HG03097 (cell line): Measurements from ENCODE around the gene JAZF1.

Experiments used
- ATAC-seq: cut with Tn5 transposase; IDR thresholded peaks from one replicate; pipeline ENCODE4 v1.9.1; 2021; ENCODE audit not compliant: unreplicated experiment, low FRiP score

JAZF1 gene

DNA sequence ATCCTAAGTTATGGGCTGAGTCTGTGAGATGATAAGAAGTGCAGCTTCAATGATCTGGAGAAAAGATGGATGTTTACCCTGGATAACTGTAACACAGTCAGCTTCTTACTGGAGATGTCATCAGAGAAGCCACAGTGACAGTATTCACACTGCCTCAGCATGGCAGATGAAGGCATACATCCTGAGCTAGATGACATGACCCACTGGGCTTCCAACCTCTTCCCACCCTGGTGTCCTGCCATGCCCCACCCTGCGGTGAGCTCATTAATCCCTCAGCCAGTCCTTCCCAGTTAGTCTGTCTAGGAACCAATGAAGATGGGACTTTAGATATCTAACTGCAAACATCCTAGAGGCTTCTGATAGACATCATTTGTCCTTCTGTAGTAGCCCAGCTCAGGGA is 226.8 kb downstream of the JAZF1 start:
- ATAC-seq: no peak

DNA sequence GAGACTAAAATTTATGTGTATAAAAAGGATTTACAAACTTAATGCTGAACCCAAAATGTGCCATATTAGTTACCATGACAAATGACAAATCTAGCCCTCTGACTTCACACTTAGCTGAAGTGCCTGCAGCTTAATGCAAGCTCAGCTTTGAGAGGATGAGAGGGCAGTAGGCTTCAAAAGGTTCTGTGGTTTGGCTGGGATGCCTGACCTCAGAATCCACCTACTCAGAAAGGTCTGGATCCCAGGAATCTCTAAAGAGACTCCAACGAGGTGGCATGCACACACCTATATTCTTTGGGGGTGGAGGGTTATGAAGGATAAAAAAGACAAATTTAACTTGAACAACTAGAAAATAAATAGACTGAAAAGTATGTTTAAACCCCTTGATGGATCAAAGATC is 227.2 kb downstream of the JAZF1 start:
- ATAC-seq: no peak

DNA sequence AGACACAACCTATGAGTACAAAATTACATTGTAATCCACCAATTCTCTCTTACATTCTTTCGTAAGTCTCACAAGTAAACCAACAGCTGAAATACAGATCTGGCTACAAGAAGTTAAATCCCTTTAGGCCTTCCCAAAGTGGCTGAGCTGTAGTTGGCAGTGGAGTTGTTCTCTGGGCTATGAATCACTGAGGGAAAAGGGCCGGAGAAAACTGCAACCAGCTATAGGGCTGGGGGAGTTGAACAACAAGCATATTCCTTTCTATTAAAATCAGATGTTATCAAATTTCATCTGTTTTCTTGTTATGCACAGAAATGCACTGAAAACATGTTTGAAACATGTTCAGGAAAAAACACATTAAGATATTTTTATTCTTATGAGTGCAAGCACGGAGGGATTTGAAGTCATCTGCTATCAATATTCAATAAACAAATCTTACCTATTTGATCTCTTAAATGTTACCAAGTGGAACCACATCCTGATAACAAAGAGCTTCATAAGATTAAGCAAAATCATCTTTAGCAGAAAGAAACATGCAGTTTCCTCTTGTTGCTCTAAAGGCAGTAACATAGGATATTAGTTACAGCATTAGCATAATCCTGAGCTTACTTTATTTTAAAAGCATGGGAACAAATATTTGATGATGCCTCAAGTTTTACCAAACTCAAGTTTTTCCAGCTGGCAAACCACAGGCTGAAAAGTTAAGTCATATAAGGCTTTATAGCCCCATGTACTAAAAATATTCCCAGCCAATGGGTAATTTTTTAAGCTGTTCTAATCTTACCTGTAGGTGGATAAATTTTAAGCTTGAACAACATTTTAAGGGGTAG is 227.9 kb downstream of the JAZF1 start:
- ATAC-seq: no peak

DNA sequence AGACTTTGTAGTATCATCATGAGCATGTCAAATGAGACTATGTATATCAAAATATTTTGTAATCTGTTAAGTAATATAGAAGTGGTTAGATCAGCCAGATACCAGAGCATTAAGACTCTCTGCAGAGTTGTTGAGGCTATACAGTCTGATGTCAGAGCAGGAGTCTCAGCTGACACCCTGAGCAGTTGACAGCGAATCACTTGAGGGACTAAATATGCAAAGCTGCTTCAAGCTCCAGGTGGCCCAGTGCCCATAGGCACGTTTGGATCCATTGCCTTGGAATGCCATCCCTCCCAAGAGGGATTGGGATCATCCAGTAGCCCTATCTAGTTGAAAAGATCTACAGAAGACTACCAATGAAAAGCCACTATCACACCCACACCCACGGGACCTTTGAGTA is 230.5 kb downstream of the JAZF1 start:
- ATAC-seq: no peak

DNA sequence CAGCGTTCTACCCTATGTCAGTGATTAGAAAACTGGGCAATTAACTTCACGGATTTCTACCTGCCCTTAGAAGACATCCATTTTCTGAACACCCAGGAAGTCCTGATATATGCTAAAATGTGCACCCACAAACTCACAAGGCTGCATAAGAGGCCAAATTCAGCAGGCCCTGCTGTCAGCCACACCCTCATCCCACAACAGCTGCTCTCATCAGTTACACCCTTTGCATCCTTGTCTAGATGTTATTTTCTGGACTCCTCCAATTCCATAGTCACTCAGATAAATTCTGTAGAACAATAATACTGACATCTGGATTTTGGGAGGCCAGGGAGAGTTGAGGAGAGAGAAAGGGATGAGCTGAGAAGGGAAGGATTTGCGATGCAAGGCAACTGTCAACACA is 231.7 kb downstream of the JAZF1 start:
- ATAC-seq: no peak

DNA sequence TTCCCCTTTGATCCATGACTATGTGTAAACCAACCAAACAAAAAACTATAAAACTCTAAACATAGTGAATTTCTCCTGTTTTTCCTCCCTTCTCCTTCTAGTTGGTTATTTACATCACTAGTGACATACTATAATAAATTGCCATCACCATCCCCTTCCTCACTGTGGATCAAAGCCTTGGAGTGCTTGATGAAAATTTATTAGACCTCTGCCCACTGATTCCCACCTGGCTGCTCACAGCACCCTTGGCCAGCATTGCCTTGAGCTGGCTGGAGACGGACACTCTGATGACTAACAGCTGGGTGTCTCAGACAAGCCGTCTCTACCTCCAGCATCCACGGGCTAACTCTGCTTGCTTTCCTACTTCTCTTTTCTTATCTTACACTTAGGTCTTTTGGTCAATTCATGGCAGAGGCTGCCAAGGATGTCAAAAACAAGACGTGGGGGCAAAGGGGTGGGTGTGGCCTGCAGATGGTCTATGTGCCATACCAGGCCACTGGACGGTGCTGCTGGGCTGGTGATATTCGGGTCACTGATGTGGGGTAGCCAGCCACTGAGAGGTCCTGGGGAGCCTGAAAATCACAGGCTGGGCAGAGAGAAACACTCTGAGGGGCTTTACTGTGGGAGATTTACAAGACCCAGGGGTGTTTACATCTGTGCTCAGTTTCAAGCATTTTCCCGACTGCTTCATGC is 232.9 kb downstream of the JAZF1 start:
- no peak for ATAC-seq

DNA sequence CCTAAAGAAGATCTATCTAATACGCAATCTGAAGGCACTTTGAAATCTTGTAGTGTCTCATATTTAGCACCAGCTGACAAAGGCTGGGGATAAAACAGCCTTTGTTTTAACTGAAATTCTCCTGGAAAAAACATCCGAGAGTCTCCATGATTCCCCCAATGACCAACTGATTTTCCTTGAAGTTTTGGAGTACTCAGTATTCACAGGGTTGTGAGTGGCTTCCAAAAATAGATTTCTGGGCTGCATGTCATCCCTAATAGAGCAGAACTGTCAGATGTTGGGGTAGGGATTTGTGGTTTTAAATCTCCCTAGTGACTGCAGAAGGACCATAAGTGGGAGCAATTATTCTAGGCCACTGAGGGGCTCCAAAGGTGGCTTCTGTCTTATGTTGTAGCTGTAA is 234.2 kb downstream of the JAZF1 start:
- ATAC-seq: no peak

DNA sequence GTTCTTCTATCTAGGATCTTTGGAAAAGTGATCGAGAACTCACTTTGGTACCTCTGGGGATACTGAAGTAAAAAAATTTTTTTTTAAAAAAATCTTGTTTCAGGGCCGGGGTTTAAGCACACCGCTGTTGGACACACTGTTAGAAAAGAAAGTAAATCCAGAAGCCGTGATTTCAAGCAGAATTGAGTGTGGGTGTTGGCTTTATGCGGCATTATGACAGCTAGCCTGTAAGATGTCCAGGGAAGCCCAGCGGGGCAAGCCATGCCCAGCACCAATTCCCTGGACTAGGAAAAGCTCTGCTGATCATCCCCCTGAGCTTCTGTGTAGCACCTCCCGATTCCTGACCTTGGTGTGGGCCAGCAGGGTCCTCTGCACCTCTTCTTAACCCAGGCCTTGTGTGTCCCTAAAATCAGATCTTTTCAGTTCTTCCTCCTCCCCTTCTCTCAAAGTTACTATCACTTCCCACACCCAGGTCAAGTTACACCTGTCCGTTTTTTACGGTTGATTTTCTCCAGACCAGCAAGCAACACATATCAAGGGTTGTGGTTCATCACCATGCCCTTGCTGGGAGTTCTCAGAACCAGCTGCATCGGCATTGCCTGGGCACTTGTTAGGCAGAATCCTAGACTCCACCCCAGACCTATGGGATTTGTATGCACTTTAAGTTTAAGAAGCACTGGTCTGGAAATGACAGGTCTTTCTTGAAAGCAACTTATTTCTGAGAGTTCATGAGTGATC is 235.4 kb downstream of the JAZF1 start:
- no peak for ATAC-seq

DNA sequence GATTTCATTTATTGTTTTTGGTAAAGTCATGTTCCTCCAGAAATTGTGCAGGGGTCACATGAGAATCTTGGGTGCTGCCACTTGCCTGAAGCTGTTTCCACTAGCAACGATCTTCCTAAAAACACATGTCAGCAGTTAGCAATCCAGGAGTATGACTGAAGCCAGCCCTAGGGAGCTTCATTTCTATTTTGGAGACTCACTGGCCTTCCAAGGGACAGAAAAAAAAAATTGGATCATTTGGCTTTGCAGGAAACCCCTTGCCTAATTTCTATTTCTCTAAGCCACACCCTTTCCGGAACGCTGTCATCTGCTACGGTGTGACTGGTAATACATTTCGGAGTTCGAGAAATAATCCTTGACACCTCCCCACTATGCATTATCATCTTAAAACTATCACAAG is 236.0 kb downstream of the JAZF1 start:
- no peak for ATAC-seq

DNA sequence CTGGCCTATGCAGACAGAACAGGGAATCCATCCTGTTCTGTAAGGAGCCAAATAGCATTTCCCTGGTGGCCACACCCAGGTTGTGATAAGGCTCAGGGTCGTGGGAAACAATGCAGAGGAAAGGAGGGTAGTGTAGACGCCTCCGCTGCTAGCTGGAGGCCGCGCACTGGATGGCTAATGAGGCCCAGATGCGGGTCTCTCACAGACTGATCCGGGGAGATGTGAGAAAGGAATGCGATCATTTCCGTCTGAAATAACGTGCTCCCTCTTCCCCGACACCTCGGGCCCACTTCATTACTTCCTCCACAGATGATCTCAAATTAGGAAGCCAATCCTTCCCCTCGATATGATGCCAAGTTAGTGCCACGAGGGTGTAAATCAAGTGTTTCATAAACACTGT is 237.4 kb downstream of the JAZF1 start:
- no peak for ATAC-seq

DNA sequence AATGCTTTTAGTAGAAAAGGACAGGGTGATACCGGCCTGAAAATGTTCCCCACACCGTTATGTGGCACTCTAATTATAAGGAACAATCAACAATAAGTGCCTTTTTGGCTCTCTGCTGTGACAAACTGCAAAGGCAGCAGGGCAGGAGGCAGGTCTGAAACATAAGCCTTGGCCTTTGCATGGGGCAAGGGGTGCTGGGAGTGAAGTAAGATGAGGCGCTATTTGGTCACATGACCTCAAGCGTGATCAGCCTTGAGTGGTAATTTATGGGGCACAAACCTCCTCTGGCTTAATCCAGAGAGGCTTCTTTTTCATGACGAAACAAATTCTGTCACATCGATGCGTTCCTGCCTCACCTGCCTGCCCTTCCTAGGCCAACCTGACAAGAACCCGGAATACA is 237.9 kb downstream of the JAZF1 start:
- no peak for ATAC-seq

DNA sequence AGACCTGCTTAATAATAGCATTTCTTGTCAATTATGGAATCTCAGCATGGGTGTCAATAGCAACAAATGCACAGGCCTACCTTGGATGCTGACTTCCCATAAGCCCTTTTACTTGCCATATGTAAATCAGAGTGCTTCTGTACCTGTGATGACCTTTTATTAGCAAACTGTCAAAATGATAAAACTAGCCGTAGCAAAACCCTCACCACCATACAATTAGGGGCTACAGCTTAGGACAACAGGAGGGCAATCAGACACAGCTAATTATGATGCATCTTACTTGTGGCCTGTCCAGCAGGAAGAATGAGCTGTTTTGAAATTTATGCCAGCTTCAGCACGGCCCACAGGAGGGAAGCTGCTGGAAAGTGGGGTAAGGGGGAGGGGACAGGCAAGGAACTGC is 239.1 kb downstream of the JAZF1 start:
- ATAC-seq: no peak

DNA sequence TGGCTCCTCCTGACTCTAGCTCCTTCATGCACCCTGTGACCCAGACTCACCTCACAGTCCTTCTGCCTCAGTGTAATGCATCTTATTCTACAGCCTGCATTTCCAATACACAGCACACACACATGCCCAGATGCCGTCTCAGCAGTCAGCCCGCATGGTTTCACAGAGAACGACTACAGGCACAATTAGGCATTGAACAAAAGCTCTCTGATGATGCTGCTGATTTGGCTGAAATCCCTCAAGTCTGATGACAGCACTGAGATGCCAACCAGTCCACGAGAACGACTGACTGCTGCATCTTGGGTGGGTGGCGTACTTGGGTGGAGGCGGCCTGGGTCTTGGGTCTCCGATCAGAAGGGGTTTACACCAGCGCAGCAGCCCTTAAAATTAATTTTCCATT is 240.3 kb downstream of the JAZF1 start:
- no peak for ATAC-seq

DNA sequence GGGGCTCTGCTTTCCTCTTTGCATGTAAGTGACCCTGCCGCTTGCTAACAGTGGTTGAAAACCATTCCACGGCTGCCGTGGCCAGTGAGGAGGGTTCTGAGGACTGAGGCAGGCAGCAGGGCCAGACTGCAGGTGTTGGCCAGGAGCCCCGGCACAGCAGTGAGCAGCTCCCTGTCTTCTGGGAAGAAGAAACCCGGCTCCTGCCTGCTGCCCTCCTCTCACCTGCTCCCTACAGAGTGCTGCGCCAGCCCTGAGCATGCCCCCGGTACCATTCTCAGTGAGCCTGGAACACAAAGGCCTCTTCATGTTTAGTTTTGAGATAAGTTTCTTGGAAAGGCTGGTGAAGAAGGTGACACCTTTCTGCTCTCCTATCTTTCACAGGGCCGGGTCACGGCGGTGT is 240.7 kb downstream of the JAZF1 start:
- ATAC-seq: no peak

DNA sequence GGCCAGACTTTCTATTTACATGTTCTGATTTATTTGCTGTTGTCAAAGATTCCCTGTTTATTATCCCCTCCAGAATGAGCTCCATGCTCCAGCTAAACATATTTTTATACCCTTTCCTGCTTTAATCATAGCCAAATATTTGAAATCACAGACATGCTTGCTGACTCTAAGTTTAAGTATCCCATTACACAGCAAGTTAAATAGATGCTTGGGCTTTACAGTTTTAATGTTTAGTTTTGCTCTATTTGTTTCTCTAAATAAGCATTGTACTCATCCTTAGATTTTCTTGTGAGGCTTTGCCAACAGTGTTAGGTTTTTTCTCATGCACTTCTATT is 243.9 kb downstream of the JAZF1 start:
- no peak for ATAC-seq

DNA sequence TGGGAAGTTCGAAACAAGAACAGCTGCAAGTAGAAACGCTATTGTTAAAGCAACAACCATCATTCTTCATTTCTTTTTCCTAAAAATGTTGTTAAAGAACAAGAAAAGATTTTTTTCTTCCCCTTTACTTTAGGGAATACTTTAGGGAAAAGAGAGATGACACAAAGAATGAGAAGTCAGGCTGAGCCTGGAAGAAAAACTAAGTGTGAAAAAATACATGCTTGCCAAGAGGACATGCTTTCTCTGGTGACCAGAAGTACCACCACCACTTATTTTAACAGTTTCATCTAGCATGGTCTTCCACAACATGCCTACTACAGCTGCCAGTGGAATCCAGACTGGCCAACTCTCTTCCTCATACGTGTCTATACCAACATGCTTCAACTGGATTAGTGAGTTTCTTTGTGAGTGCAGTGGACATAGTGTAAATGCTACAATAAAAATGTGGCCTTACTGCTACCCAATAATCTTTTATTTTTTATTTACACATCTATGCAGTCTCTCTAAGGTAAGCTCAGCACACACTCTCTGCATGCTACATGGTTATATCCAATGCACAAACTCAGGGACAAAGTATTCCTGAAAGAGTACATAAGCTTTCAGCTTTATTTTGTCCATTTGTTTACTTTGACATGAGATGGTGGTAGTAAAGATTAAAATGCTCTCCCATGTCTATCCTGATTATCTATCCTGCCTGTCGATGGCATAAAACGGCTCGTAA is 244.4 kb downstream of the JAZF1 start:
- ATAC-seq: no peak

DNA sequence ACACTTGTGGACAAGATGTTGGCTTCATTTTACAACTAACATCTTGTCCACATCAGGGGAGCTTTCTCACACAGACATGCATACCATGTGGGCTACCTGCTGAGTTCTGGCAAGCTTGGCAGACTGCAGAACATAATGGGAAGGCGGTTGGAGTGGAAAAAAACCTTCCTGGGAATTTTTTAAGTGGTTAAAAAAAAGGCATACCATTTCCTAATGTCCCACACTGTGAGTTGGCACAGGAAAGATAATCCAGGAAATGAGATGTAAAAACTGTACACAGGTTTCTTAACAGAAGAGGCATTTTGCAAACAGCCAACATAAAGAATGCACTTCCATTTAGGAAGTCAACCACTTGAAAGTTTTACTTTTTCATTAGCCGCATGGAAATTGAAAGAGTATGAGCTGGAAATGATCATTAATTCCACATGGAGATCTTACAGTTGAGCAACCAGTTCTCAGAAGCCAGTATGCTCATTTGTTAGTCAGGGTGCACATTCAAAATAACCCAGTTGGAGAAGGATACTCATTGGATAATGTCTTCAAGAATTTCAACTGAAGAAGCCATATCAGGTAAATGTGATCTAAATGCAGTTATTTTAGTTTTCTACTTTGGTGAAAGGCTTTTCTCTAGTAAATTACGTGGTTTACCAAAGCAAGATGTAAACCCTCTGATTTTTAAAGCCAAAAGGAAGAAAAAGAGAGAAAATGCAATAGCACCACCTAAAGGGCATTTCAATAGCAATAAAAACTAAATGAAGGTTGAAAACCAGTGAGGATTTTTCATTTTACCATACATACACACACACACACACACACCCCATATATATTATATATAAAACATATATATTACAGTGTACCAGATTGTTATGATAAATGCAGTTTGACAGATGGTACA is 246.7 kb downstream of the JAZF1 start:
- ATAC-seq: no peak

DNA sequence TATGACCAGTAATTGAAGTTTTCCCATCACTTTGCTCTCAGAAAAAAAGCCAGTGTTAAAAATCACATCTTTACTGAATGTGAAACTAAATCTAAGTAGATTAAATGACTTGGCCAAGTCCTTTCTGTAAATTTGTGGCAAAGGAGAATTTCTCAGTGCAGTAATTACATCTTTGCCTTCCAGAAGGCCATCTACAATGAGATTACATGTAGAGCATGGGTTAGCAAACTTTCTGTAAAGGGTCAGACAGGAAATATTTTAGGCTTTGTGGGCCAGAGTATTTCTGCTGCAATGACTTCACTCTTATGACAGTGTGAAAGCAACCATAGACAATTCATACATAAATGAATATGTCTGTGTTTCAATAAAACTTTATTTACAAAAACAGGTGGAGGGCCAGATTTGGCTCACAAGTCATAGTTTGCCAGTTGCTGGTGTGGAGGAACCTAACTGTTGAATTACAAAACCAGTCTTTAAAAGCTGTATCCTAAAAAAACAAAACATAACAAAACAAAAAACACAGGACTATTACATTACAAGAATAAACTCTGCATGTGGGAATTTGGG is 249.6 kb downstream of the JAZF1 start:
- no peak for ATAC-seq

DNA sequence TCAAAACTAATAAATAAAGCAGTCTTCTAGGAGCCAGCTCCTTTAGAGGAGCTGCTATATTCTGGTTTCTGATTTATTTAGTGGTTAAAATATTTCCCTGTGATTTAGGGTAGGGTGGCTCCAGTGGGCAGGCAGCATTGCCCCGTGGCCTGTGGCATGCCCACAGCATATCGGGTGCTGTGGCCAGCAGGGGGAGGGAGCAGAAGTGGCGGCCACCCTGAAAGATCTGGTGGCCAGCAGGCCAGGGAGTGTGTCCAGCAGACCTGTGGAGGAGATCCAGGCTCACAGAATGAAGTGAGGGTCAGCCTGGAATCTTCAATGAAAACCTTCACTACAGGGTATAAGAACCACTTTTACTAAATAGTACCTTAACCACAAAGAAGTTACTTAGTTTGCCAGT is 251.5 kb downstream of the JAZF1 start:
- no peak for ATAC-seq

DNA sequence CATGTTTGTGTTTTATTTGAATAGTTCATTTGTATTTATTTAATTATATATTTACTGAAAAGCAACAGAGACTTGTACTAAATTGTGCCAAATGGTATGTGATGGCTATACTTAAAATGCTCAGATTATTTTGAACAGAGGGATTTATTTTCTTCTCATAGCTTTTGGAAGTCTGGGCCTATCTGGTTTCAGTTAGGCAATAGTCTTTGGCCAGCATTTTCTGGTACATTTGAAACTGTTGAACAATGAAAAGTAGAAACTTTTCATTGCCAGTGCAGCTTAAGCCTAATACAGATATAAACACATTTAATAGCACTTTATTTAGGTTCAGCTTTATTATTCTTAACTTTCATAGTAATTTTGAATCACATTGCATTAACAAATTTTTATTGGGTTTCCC is 252.6 kb downstream of the JAZF1 start:
- ATAC-seq: no peak
